GM12891 (cell line): ENCODE data around the gene CPN1. TPM values are rescaled to one million over a fixed set of nuclear protein-coding genes. Genes with fewer than 3 reads are reported as not detected.
"Not testable (repeated sequence)": the region's sequence is repeated elsewhere in the genome, so short reads cannot be mapped to it uniquely, and the experiment has no call there.

Experiments used
- DNase-seq: peaks from one replicate; pipeline ENCODE4 v3.0.0; 2011; ENCODE audit warnings: low spot score; ENCODE audit not compliant: insufficient read length
- FAIRE-seq: peaks from 2 replicates; lab custom pipeline; 2011; peaks lifted over from hg19 to GRCh38; lab: Jason Lieb, UNC
- PAX5 ChIP-seq: IDR thresholded peaks from 2 replicates; pipeline ENCODE4 v1.6.1; 2011; ENCODE audit warnings: low read length, moderate library complexity, mild to moderate bottlenecking; ENCODE audit not compliant: insufficient read depth, severe bottlenecking
- POLR2A ChIP-seq: IDR thresholded peaks from 2 replicates; pipeline ENCODE4 v1.6.1; 2011; ENCODE audit warnings: low read depth, low read length, control low read depth
- POLR2AphosphoS5 ChIP-seq: IDR thresholded peaks from 2 replicates; pipeline ENCODE4 v1.6.1; 2011; ENCODE audit warnings: low read depth, low read length, control low read depth
- POU2F2 ChIP-seq: IDR thresholded peaks from 2 replicates; pipeline ENCODE4 v1.6.1; 2011; ENCODE audit warnings: low read depth, mild to moderate bottlenecking, control low read depth, low read length, moderate library complexity
- SPI1 ChIP-seq: IDR thresholded peaks from 2 replicates; pipeline ENCODE4 v1.6.1; 2011; ENCODE audit warnings: low read depth, low read length, control low read depth
- TAF1 ChIP-seq: IDR thresholded peaks from 2 replicates; pipeline ENCODE4 v1.6.1; 2011; ENCODE audit warnings: low read depth, low read length, control low read depth
- polyA plus RNA-seq: library from polyadenylated mRNA; unstranded; fragments of >200 nt; gene quantifications from one replicate; pipeline ENCODE4 v1.2.1, GENCODE V29; 2012; ENCODE audit warnings: low read depth, missing spikeins, inconsistent platforms; ENCODE audit not compliant: missing spikeins

The CPN1 gene
- polyA plus RNA-seq = 0.21 TPM

DNA sequence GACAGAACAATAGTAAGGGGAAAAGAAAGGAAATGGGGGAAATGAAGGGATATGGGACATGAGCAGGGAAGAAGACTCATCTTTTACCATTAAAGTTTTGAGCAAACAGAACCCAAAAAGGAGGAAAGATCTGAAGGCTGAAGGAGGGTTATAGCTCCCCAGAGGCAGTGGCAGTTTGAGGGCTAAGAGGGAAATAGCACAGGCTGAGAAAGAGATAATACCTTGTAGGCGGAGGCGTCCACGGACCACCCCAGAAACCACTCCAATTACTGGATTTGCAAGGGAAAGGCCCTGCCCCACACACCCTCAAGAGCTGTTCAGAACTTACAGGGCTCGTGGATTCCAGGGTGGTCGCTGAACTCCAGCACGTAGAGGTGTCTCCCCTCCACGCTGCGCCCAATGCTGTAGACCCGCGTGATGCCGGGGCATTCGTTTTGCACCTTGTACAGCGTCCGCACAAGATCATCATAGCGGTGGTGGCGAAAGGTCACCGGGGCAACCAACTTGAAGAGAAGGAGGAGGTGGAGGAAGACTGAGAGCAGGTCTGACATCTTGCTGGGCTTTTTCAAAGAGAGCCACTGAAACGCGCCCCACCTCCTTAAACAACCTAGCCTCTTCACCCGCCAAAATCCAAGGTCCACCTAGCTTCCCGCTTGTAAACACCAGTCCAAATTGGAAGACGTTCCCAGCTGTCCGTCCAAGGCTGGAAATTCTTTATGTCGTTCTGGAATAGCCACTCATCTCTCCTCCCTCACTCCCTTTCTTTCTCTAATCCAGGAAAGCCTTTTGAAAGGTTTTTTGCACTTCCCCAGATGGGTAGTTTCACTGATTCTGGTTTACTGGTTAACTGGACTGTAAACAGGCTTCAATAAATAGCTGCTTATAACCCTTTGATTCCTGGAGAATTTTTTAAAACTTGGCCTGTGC, at the start of gene CPN1:
Gene CPN1, minus strand, starts transcription at position 795 of the 927 bp plus-strand sequence. Its CDS starts 244 bp downstream, at position 551.
- no peak for FAIRE-seq
- no peak for TF ChIP-seq POU2F2
- no peak for TF ChIP-seq TAF1
- TF ChIP-seq SPI1 = no peak

DNA sequence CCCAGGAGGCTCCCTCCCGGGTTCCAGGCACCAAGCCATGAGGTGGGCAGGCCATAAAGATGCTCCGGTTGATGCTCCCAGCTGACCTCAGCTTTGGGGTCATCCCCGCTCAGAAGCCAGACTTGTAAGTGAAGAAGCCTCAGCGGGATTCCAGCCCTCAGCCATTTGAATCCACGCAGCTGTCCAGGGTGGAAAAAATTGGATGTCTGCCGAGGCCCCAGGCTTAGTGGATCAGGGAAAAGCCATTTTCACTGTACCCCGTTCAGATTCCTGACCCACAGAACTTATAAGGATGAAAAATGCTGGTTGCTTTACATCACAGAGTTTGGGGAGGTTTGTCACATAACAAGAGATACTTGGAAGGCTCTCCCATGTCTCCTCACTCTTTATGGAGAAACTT, 49.2 kb upstream of the CPN1 start:
- TF ChIP-seq PAX5 (no peak), POU2F2 (no peak)
- FAIRE-seq = no peak
- DNase-seq = no peak

More for the DNA sequence above, at the start of gene CPN1:
- no peak for DNase-seq

DNA sequence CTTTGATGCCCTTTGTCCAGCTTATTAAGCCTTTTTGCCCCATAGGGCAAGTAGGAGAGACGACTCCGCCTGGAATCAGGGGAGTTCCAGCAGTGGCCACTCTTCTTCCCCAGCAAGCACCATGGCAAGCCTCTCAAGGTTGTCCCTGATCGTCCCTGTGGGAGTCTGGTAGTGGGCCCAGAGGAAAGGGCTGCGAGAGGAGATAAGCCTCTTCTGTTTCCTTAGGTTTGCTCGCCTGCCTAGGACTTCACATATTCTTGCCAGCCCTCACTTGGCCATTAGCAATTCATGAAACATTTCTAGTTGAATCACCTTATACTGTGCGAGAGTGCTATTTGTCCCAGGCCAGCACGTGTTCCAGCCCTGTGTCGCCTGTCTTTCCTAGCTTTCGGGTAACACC, 47.8 kb upstream of the CPN1 start:
- DNase-seq = no peak
- no peak for TF ChIP-seq PAX5
- no peak for TF ChIP-seq POLR2AphosphoS5
- TF ChIP-seq TAF1 = no peak
- TF ChIP-seq POU2F2 = no peak
- no peak for TF ChIP-seq POLR2A
- TF ChIP-seq SPI1 = no peak
- no peak for FAIRE-seq

DNA sequence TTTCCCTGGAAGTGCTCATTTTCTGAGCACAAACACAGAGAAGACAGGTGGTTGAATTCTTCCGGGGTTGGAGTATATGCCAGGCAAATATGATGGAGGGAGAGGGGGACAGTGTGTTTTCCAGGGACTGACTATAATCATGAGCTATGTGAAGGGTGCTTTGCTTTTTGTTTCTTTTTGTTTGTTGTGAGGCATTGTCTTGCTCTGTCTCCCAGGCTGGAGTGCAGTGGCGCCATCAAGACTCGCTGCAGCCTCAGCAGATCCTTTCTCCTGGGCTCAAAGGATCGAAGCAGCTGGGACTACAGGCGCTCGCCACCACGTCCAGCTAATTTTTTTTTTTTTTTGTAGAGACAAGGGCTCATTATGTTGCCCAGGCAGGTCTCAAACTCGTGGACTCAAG, 47.3 kb upstream of the CPN1 start:
- FAIRE-seq (no peak), DNase-seq (no peak)
- TF ChIP-seq POLR2A (no peak), POU2F2 (no peak), SPI1 (no peak), TAF1 (no peak), POLR2AphosphoS5 (no peak)

DNA sequence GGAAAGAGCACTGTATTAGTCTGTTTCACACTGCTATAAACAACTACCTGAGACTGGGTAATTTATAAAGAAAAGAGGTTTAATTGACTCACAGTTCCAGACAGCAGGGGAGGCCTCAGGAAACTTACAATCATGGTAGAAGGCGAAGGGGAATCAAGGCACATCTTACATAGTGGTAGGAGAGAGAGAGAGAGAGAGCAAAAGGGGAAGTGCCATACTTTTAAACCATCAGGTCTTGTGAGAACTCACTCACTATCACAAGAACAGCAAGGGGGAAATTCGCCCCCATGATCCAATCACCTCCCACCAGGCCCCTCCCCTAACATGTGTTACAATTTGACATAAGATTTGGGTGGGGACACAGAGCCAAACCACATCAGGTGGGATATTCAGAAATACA, 43.7 kb upstream of the CPN1 start:
- TF ChIP-seq SPI1 = peak; percentile 55
- not testable (repeated sequence) for DNase-seq, FAIRE-seq

DNA sequence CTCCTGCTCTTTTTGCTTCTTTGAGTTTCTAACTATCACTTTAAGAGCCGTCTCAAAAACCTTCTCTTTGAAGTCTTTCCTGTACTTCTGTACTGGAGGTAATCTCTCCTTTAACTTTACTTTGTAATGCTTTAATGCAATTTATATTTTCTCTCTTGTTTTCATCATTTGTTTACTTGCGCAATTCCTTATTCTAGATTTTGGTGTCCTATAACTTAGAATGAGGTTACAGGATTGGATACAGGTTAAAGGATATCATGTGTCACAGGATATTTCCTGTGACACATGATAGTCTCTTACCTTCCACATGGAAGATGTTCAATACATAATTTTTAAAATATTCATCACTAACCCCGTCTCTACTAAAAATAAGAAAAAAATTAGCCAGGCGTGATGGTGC, 42.4 kb upstream of the CPN1 start:
- FAIRE-seq (no peak), DNase-seq (no peak)
- TF ChIP-seq POLR2AphosphoS5 = no peak

DNA sequence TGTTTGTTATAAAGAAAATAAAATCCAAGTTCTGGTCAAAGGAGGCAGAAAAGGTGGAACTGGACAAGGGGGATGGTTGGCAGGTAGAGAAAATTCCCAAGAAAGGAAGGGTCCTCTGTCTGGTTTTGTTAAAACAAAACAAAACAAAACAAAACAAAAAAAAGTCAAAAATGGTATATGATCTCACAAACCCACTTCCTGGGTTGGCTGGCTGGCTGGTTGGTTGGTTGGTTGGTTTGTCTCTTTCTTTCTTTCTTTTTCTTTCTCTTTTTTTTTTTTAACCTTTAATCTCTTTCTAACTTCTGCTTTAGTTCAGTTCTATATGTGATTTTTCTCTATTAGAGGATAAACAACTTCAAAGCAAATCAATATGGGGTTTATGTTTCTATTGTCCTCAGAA, 41.1 kb upstream of the CPN1 start:
- TF ChIP-seq PAX5 = no peak
- TF ChIP-seq POLR2A = no peak
- no peak for TF ChIP-seq POU2F2
- no peak for TF ChIP-seq TAF1
- no peak for TF ChIP-seq POLR2AphosphoS5
- TF ChIP-seq SPI1 = no peak
- FAIRE-seq (no peak), DNase-seq (no peak)

DNA sequence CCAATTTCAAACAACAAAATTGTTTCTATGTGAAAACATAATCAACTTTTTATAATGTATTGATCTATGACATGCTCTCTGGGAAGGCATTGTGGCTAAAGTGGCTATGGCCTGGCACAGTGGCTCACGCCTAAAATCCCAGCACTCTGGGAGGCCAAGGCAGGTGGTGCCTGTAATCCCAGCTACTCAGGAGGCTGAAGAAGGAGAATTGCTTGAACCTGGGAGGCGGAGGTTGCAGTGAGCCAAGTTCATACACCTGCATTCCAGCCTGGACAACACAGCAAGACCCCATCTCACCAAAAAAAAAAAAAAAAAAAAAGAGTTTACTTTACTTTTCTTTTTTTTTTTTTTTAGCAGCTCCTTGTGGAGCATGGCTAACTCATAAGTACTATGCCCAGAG, 38.9 kb upstream of the CPN1 start:
- FAIRE-seq = no peak
- no peak for DNase-seq
- no peak for TF ChIP-seq POLR2AphosphoS5
- no peak for TF ChIP-seq SPI1
- TF ChIP-seq TAF1 = no peak
- TF ChIP-seq POU2F2 = no peak
- TF ChIP-seq PAX5 = no peak

DNA sequence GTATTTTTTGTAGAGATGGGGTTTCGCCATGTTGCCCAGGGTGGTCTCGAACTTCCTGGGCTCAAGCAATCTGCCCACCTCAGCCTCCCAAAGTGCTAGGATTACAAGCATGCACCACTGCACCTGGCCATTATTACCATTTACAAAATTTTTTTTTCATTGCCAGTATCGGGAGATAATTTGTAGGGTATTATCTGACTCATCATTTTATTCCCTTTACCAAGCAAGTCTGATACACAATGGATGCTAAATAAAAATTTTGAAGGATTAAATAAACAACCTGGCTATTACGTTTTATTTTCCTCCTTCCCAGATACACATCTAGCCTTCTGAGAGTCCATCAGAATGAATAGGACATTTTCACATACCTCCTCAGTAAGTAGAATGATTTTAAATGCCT, 38.1 kb upstream of the CPN1 start:
- FAIRE-seq (no peak), DNase-seq (no peak)
- no peak for TF ChIP-seq POU2F2
- no peak for TF ChIP-seq POLR2AphosphoS5
- TF ChIP-seq TAF1 = no peak
- TF ChIP-seq SPI1 = no peak
- TF ChIP-seq PAX5 = no peak

DNA sequence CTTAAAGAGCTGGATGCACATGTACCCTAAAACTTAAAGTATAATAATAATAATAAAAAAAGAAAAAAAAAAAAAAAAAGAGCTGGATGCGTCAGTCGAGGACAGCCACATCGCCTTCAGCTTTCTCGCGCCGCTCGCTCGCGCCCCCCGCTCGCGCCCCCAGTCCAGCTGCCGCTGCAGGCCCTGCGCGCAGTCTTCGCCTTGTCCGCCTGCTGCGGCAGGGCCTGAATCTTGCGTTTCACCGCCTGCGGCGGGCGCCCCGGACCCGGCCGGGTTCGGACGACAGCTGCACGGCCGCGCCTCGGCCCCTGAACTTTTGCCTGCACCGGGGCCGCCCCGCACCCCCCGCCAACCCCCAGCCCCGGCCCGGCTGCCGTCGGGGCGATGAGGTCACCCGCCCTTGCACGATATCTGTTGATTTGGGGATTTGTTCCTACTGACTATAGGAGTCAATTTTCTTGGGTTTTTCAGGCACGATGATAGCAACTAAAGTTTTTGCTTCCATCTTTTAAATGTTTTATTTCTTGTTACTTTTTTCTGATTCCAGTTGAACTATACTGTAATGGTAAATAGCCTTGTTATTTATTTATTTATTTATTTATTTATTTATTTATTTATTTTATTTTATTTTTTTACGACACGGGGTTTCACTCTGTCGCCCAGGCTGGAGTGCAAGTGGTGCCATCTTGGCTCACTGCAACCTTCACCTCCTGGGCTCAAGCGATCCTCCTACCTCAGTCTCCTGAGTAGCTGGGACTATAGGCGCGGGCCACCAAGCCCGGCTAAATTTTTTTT, 33.5 kb upstream of the CPN1 start:
- no peak for FAIRE-seq
- no peak for DNase-seq
- TF ChIP-seq POLR2AphosphoS5 = no peak
- TF ChIP-seq TAF1 = no peak
- TF ChIP-seq POLR2A = no peak
- no peak for TF ChIP-seq POU2F2
- no peak for TF ChIP-seq SPI1
- TF ChIP-seq PAX5 = no peak

DNA sequence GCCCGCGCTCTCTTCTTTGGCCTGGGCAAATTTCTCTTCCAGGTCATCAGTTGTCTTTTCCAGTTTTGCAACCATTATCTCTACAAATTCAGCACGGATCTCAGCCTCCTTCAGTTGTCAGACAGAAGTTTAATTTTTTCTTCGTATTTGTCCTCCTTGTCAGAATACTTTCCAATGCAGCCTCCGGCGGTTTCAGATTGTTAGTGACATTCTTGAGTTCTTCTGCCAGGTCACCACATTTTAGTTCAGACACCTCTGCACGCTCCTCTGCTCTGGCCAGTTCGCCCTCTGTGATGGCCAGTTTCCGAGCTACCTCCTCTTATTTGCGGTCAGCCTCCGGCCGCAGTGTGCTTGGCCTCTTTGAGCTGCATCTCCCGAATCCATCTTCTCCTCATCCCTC, 32.8 kb upstream of the CPN1 start:
- DNase-seq (no peak), FAIRE-seq (no peak)
- no peak for TF ChIP-seq POLR2A
- no peak for TF ChIP-seq POLR2AphosphoS5
- no peak for TF ChIP-seq SPI1
- no peak for TF ChIP-seq POU2F2
- no peak for TF ChIP-seq TAF1
- no peak for TF ChIP-seq PAX5
